Muscle of leg (tissue), 16 donors: Measurements from ENCODE around the gene TMEM270. TPM values are rescaled to one million over a fixed set of nuclear protein-coding genes. Genes with fewer than 3 reads are reported as not detected.
"Not testable (repeated sequence)": the region's sequence is repeated elsewhere in the genome, so short reads cannot be mapped to it uniquely, and the experiment has no call there.

ENCODE experiments used
- DNase-seq: peaks from one replicate; pipeline ENCODE4 v3.0.0; 2013
- H3K27ac ChIP-seq: one replicate; pipeline ENCODE4 v1.5.1; 2013; ENCODE audit warnings: mild to moderate bottlenecking, low read length, control low read depth
- H3K27me3 ChIP-seq: one replicate; pipeline ENCODE4 v1.6.1; 2013; ENCODE audit warnings: low read length; ENCODE audit not compliant: control insufficient read depth, insufficient read depth
- H3K36me3 ChIP-seq: one replicate; pipeline ENCODE4 v1.6.1; 2013; ENCODE audit warnings: low read length; ENCODE audit not compliant: control insufficient read depth, insufficient read depth
- H3K4me1 ChIP-seq: one replicate; pipeline ENCODE4 v1.6.1; 2013; ENCODE audit warnings: low read length; ENCODE audit not compliant: control insufficient read depth, insufficient read depth
- H3K4me3 ChIP-seq: one replicate; pipeline ENCODE4 v1.5.1; 2013; ENCODE audit warnings: low read length, control low read depth
- H3K9me3 ChIP-seq: replicated peaks from 2 replicates; pipeline ENCODE4 v1.6.1; 2013; ENCODE audit warnings: low read depth, low read length; ENCODE audit not compliant: control insufficient read depth
- WGBS: methylation state at CpG from one replicate; pipeline ENCODE4 v1.1.5; 2013; ENCODE audit warnings: missing lambda C conversion rate; ENCODE audit not compliant: insufficient coverage; 5-methylcytosine and 5-hydroxymethylcytosine counted together
- long read RNA-seq, 11 donors: transcript quantifications; one replicate each; lab custom pipeline, GENCODE V29; 2026
- polyA plus RNA-seq, 8 donors: library from polyadenylated mRNA; unstranded; fragments of 120-200 nt; gene quantifications; one replicate each; pipeline versions ENCODE4 v1.2.1 to v1.2.3, GENCODE V29; 2013; ENCODE audit warnings: inconsistent platforms in 1 of 8, low replicate concordance in 1 of 8; ENCODE audit not compliant: insufficient read length in 8 of 8, insufficient read depth in 1 of 8
- total RNA-seq: library from RNA; stranded (reverse); fragments of 120-200 nt; gene quantifications from one replicate; pipeline ENCODE4 v1.2.4, GENCODE V29; 2013

Gene TMEM270, protein sequence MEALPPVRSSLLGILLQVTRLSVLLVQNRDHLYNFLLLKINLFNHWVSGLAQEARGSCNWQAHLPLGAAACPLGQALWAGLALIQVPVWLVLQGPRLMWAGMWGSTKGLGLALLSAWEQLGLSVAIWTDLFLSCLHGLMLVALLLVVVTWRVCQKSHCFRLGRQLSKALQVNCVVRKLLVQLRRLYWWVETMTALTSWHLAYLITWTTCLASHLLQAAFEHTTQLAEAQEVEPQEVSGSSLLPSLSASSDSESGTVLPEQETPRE
- total RNA-seq (not detected), polyA plus RNA-seq (not detected)
- long read RNA-seq, donor 1, result 0 reads
- long read RNA-seq, donor 2, result 0 reads
- long read RNA-seq, donor 3, result 0 reads
- long read RNA-seq, donor 4, result 0 reads
- long read RNA-seq, donor 5, result 0 reads
- long read RNA-seq, donor 6, result 0 reads
- long read RNA-seq, donor 7, result 0 reads
- long read RNA-seq, donor 8, result 0 reads
- long read RNA-seq, donor 9, result 0 reads
- long read RNA-seq, donor 10, result 0 reads
- long read RNA-seq, donor 11, result 0 reads

- Histone ChIP-seq H3K4me3 (no peak within 1 kb of the TSS), H3K27ac (no peak within 1 kb of the TSS), H3K36me3 (no peaks in the 10 kb centered on the region), H3K27me3 (peaks cover 8% of the 10 kb centered on the region), H3K9me3 (no peaks in the 10 kb centered on the region), H3K4me1 (no peaks in the 10 kb centered on the region)
- whole genome bisulfite sequencing, result 68% methylated on average over 10 of the region's 11 CpGs
- no peak for DNase-seq
Measured at GRCh38 chr7:73860859-73861258, at the start of gene TMEM270. TSS of gene TMEM270 (plus strand) at chr7:73861159. CDS start at chr7:73861195, 36 bp downstream.

GRCh38 chr7:73811760-73812168, 49.2 kb upstream of the TMEM270 start:
- WGBS, result 0% methylated on average over 6 of the region's 11 CpGs
- Histone ChIP-seq H3K4me3 (no peak overlapping the region), H3K36me3 (no peaks in the 10 kb centered on the region), H3K27me3 (peaks cover 14% of the 10 kb centered on the region), H3K4me1 (no peaks in the 10 kb centered on the region), H3K9me3 (no peaks in the 10 kb centered on the region), H3K27ac (no peak overlapping the region)
- DNase-seq, result no peak

DNA sequence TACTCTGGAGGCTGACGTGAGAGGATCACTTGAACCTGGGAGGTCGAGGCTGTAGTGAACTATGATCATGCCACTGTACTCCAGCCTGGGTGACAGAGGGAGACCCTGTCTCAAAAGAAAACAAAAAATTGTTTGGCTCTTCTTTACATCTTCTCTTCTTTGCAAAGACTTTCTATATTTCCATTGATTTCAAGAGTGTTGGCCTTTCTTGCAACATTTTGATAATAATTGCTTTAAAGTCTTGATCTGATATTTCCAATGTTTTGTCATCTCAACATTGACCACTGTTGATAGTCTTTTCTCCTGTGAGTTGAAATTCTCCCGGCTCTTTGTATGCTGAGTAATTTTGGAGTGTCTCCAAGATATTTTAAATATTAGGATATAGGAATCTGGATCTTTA, 48.0 kb upstream of the TMEM270 start:
- H3K27me3 ChIP-seq, result peaks cover 14% of the 10 kb centered on the region
- WGBS, result 100% methylated on average over 2 of the region's 3 CpGs
- DNase-seq, result no peak
- H3K36me3 ChIP-seq, result no peaks in the 10 kb centered on the region
- no peaks in the 10 kb centered on the region for H3K4me1 ChIP-seq
- no peaks in the 10 kb centered on the region for H3K9me3 ChIP-seq
- H3K4me3 ChIP-seq, result no peak overlapping the region
- H3K27ac ChIP-seq, result no peak overlapping the region

- Histone ChIP-seq H3K4me1 (no peaks in the 10 kb centered on the region), H3K4me3 (no peak overlapping the region), H3K27ac (no peak overlapping the region), H3K27me3 (peaks cover 10% of the 10 kb centered on the region), H3K9me3 (no peaks in the 10 kb centered on the region), H3K36me3 (no peaks in the 10 kb centered on the region)
- 69% methylated on average over 4 of the region's 8 CpGs for WGBS
- no peak for DNase-seq
Measured at GRCh38 chr7:73815436-73815835, 45.5 kb upstream of the TMEM270 start.

DNA sequence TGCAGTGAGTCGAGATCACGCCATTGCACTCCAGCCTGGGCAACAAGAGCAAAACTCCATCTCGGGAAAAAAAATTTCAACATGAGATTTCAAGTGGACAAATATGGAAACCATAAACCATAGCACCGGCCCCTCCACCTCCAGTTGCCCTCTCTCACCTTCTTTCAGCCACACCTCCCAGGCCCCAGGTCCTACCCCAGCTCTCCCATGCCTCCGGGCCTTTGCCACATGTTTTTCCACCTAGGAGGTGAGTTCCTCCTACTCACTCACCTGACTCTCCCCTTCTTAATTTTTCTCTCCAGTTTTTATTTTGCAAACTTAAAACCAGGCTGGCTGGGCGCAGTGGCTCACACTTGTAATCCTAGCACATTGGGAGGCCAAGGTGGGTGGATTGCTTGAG, 43.8 kb upstream of the TMEM270 start:
- 82% methylated on average over 5 of the region's 6 CpGs for WGBS
- no peak for DNase-seq
- H3K4me3 ChIP-seq, result no peak overlapping the region
- no peak overlapping the region for H3K27ac ChIP-seq
- H3K27me3 ChIP-seq, result peaks cover 3% of the 10 kb centered on the region
- no peaks in the 10 kb centered on the region for H3K4me1 ChIP-seq
- no peaks in the 10 kb centered on the region for H3K9me3 ChIP-seq
- no peaks in the 10 kb centered on the region for H3K36me3 ChIP-seq

DNA sequence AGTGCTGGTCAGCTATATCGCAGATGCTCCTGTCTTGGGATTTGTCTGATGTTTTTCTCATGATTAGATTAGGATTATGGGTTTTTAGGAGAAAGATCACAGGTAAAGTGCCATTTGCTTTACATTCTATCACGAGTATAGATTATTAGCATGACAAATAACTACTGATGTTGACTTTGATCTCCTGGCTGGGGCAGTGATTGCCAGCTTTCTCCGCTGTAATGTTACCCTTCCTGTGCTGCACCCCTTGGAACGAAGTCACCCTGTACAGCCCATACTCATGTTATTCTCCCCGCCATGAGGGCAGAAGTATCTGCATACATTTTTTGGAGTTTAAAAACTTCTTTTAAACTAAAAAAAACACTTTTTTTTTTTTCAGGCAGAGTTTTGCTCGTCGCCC, 40.9 kb upstream of the TMEM270 start:
- Histone ChIP-seq H3K36me3 (no peaks in the 10 kb centered on the region), H3K4me1 (no peaks in the 10 kb centered on the region), H3K27ac (no peak overlapping the region), H3K9me3 (no peaks in the 10 kb centered on the region), H3K4me3 (no peak overlapping the region), H3K27me3 (peaks cover 10% of the 10 kb centered on the region)
- WGBS, result 85% methylated on average over 6 of the region's 7 CpGs
- DNase-seq, result no peak

GRCh38 chr7:73821597-73822285, 39.2 kb upstream of the TMEM270 start:
- H3K36me3 ChIP-seq, DNase-seq, H3K27ac ChIP-seq, H3K4me1 ChIP-seq, H3K4me3 ChIP-seq, H3K27me3 ChIP-seq, H3K9me3 ChIP-seq: not testable (repeated sequence)
- 84% methylated on average over 5 of the region's 14 CpGs for WGBS

- H3K4me1 ChIP-seq, result peaks cover 12% of the 10 kb centered on the region
- no peaks in the 10 kb centered on the region for H3K9me3 ChIP-seq
- WGBS, result 52% methylated on average over 14 of the region's 15 CpGs
- peaks cover 11% of the 10 kb centered on the region for H3K27me3 ChIP-seq
- H3K27ac ChIP-seq, result no peak overlapping the region
- no peak overlapping the region for H3K4me3 ChIP-seq
- DNase-seq, result no peak
- H3K36me3 ChIP-seq, result no peaks in the 10 kb centered on the region
Measured at GRCh38 chr7:73822319-73823173, 38.4 kb upstream of the TMEM270 start.

- Histone ChIP-seq H3K27me3 (peaks cover 11% of the 10 kb centered on the region), H3K36me3 (no peaks in the 10 kb centered on the region), H3K27ac (no peak overlapping the region), H3K4me3 (no peak overlapping the region), H3K4me1 (peaks cover 18% of the 10 kb centered on the region), H3K9me3 (no peaks in the 10 kb centered on the region)
- 88% methylated on average over 4 of the region's 5 CpGs for WGBS
- DNase-seq, result no peak
Measured at GRCh38 chr7:73823257-73823656, 37.7 kb upstream of the TMEM270 start.
